Neural progenitor cell (in vitro differentiated cells): Measurements from ENCODE around the gene RALGAPA2. TPM values are rescaled to one million over a fixed set of nuclear protein-coding genes. Genes with fewer than 3 reads are reported as not detected.
A peak's percentile ranks its signal among the peaks of the same experiment; 100 is the strongest.

ENCODE experiments used
- DNase-seq: peaks from one replicate; pipeline ENCODE4 v3.0.0-alpha.2; 2016; ENCODE audit warnings: low spot score
- H2AFZ ChIP-seq: fragments of 200-600 bp; sonication (generic); replicated peaks from 2 replicates; pipeline ENCODE4 v1.6.1; 2016; ENCODE audit warnings: antibody characterized with exemption
- H3F3A ChIP-seq: fragments of 200-600 bp; sonication (generic); 2 replicates; pipeline ENCODE4 v1.6.1; 2016; ENCODE audit warnings: antibody characterized with exemption, low read depth
- H3K27ac ChIP-seq: fragments of 200-600 bp; sonication (generic); 2 replicates; pipeline ENCODE4 v1.5.1; 2016; ENCODE audit warnings: mild to moderate bottlenecking
- H3K27me3 ChIP-seq: fragments of 200-600 bp; sonication (generic); 2 replicates; pipeline ENCODE4 v1.6.1; 2016; ENCODE audit warnings: mild to moderate bottlenecking, moderate library complexity
- H3K36me3 ChIP-seq: fragments of 200-600 bp; sonication (generic); 2 replicates; pipeline ENCODE4 v1.5.1; 2016
- H3K4me1 ChIP-seq: fragments of 200-600 bp; sonication (generic); 2 replicates; pipeline ENCODE4 v1.6.1; 2016; ENCODE audit warnings: mixed run types
- H3K4me2 ChIP-seq: fragments of 200-600 bp; sonication (generic); 2 replicates; pipeline ENCODE4 v1.6.1; 2016
- H3K4me3 ChIP-seq: fragments of 200-600 bp; sonication (generic); 2 replicates; pipeline ENCODE4 v1.5.1; 2016
- H3K79me2 ChIP-seq: fragments of 200-600 bp; sonication (generic); 2 replicates; pipeline ENCODE4 v1.6.1; 2016; ENCODE audit warnings: low read depth
- H3K9ac ChIP-seq: fragments of 200-600 bp; sonication (generic); 2 replicates; pipeline ENCODE4 v1.6.1; 2016
- H3K9me3 ChIP-seq: fragments of 200-600 bp; sonication (generic); 2 replicates; pipeline ENCODE4 v1.5.1; 2016; ENCODE audit warnings: low read depth
- H4K20me1 ChIP-seq: fragments of 200-600 bp; sonication (generic); 2 replicates; pipeline ENCODE4 v1.6.1; 2016; ENCODE audit warnings: low read depth
- H3K27ac Mint-ChIP-seq: 3 replicates; pipeline ENCODE4 v1.8.0; 2021; ENCODE audit warnings: mixed read lengths
- H3K27me3 Mint-ChIP-seq: 2 replicates; pipeline ENCODE4 v1.8.0; 2022; ENCODE audit warnings: low read depth, mild to moderate bottlenecking, inconsistent platforms, moderate library complexity, mixed read lengths; ENCODE audit not compliant: insufficient read depth
- H3K36me3 Mint-ChIP-seq: 3 replicates; pipeline ENCODE4 v1.8.0; 2021; ENCODE audit warnings: mixed read lengths
- H3K4me1 Mint-ChIP-seq: 3 replicates; pipeline ENCODE4 v1.8.0; 2021; ENCODE audit warnings: mixed read lengths
- H3K4me3 Mint-ChIP-seq: 3 replicates; pipeline ENCODE4 v1.8.0; 2021; ENCODE audit warnings: mild to moderate bottlenecking, moderate library complexity, mixed read lengths
- H3K9me3 Mint-ChIP-seq: 3 replicates; pipeline ENCODE4 v1.8.0; 2020; ENCODE audit warnings: mixed read lengths
- EZH2 ChIP-seq: fragments of 200-600 bp; sonication (generic); IDR thresholded peaks from 2 replicates; pipeline ENCODE4 v1.6.1; 2017; ENCODE audit warnings: antibody characterized with exemption, mild to moderate bottlenecking, moderate library complexity
- EZH2phosphoT487 ChIP-seq: fragments of 200-600 bp; sonication (generic); IDR thresholded peaks from 2 replicates; pipeline ENCODE4 v1.6.1; 2017; ENCODE audit warnings: antibody characterized with exemption
- total RNA-seq: library from RNA; depleted of rRNA; stranded (reverse); fragments of >200 nt; gene quantifications from 2 replicates; pipeline ENCODE4 v1.2.3, GENCODE V29; 2015; ENCODE audit warnings: low replicate concordance
- TF ChIP-seq, protein P1 (sequence below): fragments of 200-600 bp; sonication (generic); IDR thresholded peaks from 2 replicates; pipeline ENCODE4 v1.5.1; 2017; ENCODE audit warnings: antibody characterized with exemption, mild to moderate bottlenecking

Gene RALGAPA2
- total RNA-seq, 1 donor from 2014 or later = 25.9 TPM

DNA sequence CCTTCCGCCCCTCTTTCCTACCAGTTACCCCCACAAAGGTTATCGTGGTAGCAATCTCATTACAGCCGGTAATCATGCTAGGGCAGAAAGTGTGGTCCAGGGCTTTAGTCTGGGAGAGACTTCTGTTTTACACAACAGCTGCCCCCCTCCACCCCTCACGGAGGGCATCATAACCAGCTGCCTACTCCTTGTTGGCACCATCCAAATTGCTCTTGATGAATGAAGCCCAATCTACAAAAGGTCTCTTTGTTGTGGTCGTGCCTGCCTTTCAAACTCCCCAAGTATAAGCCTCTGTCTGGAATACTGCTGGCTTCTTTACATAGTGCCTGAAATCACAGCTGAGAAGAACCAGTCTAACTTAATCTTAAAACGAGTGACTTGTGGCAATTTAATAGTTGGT is 186.7 kb downstream of the RALGAPA2 start:
- Histone ChIP-seq H3K4me3 (no peak overlapping the region), H3K9ac (no peak overlapping the region), H2AFZ (no peak overlapping the region), H3K36me3 (no peaks in the 10 kb centered on the region), H3K4me1 (peaks cover 8% of the 10 kb centered on the region), H3K4me2 (no peak overlapping the region), H3K79me2 (no peaks in the 10 kb centered on the region), H3K27ac (peak overlapping the region; percentile 36), H3K9me3 (no peaks in the 10 kb centered on the region), H3K27me3 (no peaks in the 10 kb centered on the region), H4K20me1 (no peaks in the 10 kb centered on the region), H3F3A (no peaks in the 10 kb centered on the region)
- peaks cover 23% of the 10 kb centered on the region for H3K36me3 Mint-ChIP-seq
- no peak overlapping the region for H3K4me3 Mint-ChIP-seq
- peaks cover 11% of the 10 kb centered on the region for H3K4me1 Mint-ChIP-seq
- TF ChIP-seq EZH2 (no peak), EZH2phosphoT487 (no peak)
- TF ChIP-seq, protein P1, sequence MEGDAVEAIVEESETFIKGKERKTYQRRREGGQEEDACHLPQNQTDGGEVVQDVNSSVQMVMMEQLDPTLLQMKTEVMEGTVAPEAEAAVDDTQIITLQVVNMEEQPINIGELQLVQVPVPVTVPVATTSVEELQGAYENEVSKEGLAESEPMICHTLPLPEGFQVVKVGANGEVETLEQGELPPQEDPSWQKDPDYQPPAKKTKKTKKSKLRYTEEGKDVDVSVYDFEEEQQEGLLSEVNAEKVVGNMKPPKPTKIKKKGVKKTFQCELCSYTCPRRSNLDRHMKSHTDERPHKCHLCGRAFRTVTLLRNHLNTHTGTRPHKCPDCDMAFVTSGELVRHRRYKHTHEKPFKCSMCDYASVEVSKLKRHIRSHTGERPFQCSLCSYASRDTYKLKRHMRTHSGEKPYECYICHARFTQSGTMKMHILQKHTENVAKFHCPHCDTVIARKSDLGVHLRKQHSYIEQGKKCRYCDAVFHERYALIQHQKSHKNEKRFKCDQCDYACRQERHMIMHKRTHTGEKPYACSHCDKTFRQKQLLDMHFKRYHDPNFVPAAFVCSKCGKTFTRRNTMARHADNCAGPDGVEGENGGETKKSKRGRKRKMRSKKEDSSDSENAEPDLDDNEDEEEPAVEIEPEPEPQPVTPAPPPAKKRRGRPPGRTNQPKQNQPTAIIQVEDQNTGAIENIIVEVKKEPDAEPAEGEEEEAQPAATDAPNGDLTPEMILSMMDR = no peak
- H3K9me3 Mint-ChIP-seq = no peaks in the 10 kb centered on the region
- H3K27ac Mint-ChIP-seq = no peak overlapping the region
- peaks cover 3% of the 10 kb centered on the region for H3K27me3 Mint-ChIP-seq
- no peak for DNase-seq

DNA sequence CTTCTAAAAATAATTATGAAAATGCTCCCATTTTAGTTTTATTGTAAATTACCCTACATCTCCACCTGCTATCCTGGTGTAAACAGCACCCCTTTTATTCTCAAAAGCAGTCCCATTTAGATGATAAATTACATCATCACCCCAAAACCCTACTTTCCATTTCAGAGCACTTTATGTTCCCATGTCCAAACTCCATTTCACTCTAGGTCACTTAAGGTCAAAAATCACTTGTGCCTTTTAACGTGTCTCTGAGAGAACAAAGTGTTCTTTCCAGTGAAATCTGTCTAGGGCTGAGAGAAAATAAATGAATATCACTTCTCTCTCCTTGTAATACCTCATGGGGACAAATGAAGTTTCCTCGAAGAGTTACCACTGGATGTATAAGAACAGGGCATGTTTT is 187.2 kb downstream of the RALGAPA2 start:
- DNase-seq = no peak
- H3K4me3 ChIP-seq = no peak overlapping the region
- H3K9me3 ChIP-seq = no peaks in the 10 kb centered on the region
- Mint-ChIP-seq H3K9me3 (no peaks in the 10 kb centered on the region), H3K27me3 (peaks cover 2% of the 10 kb centered on the region), H3K27ac (no peak overlapping the region), H3K4me3 (no peak overlapping the region), H3K4me1 (peaks cover 9% of the 10 kb centered on the region), H3K36me3 (peaks cover 26% of the 10 kb centered on the region)
- no peaks in the 10 kb centered on the region for H3F3A ChIP-seq
- no peak overlapping the region for H2AFZ ChIP-seq
- peaks cover 8% of the 10 kb centered on the region for H3K4me1 ChIP-seq
- TF ChIP-seq, protein P1 = no peak
- TF ChIP-seq EZH2 = no peak
- TF ChIP-seq EZH2phosphoT487 = no peak
- no peaks in the 10 kb centered on the region for H4K20me1 ChIP-seq
- H3K27ac ChIP-seq = no peak overlapping the region
- H3K79me2 ChIP-seq = no peaks in the 10 kb centered on the region
- no peaks in the 10 kb centered on the region for H3K36me3 ChIP-seq
- no peaks in the 10 kb centered on the region for H3K27me3 ChIP-seq
- no peak overlapping the region for H3K9ac ChIP-seq
- H3K4me2 ChIP-seq = no peak overlapping the region

DNA sequence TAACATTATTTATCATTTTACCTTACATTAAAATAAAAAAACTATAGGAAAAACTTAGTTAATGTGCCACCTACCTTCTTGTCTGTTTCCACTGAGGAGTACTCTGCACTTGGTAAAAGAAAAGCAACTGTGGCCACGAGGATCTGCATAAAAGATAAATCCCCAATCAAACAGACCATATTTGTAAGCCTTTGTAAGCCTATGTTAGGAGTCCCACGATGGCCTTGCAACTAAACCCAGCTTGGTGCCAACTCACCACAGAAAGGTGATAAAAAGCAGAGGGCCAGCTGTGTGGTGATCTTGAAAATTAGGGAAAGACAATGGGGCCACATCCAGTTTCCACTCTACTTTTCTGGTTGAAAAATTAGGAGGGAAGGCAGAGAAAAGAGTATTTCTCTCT is 187.7 kb downstream of the RALGAPA2 start:
- H4K20me1 ChIP-seq = no peaks in the 10 kb centered on the region
- H3K36me3 Mint-ChIP-seq = peaks cover 28% of the 10 kb centered on the region
- H3K27me3 ChIP-seq = no peaks in the 10 kb centered on the region
- no peaks in the 10 kb centered on the region for H3F3A ChIP-seq
- DNase-seq = no peak
- H3K9ac ChIP-seq = no peak overlapping the region
- no peak overlapping the region for H3K4me3 Mint-ChIP-seq
- no peaks in the 10 kb centered on the region for H3K9me3 ChIP-seq
- no peak overlapping the region for H3K4me3 ChIP-seq
- H2AFZ ChIP-seq = no peak overlapping the region
- H3K4me1 Mint-ChIP-seq = peaks cover 6% of the 10 kb centered on the region
- H3K4me1 ChIP-seq = peaks cover 8% of the 10 kb centered on the region
- H3K27me3 Mint-ChIP-seq = no peaks in the 10 kb centered on the region
- no peak overlapping the region for H3K27ac Mint-ChIP-seq
- no peaks in the 10 kb centered on the region for H3K36me3 ChIP-seq
- H3K27ac ChIP-seq = no peak overlapping the region
- H3K79me2 ChIP-seq = no peaks in the 10 kb centered on the region
- H3K4me2 ChIP-seq = no peak overlapping the region
- no peaks in the 10 kb centered on the region for H3K9me3 Mint-ChIP-seq
- TF ChIP-seq EZH2 (no peak), EZH2phosphoT487 (no peak)
- TF ChIP-seq, protein P1 = no peak
